K562 (cell line): Measurements from ENCODE around the gene ASGR2. TPM values are rescaled to one million over a fixed set of nuclear protein-coding genes. Genes with fewer than 3 reads are reported as not detected.

ENCODE experiments used
- ATAC-seq: fragments of 200-7000 bp; cut with Tn5 transposase; 3 replicates; pipeline ENCODE4 v1.9.1; 2020; ENCODE audit warnings: moderate library complexity
- BruUV-seq: library from RNA; stranded (reverse); fragments of 400-500 nt; replicated peaks from 2 replicates; lab custom pipeline; 2021; lab: Mats Ljungman, UMichigan
- CTCF ChIA-PET: fragments of 300-600 bp; formaldehyde crosslinking; extraction: SDS; loops from one replicate; lab custom pipeline; 2021; ENCODE audit warnings: low intra/inter-chr PET ratio; lab: Yijun Ruan, JAX
- POLR2A ChIA-PET: fragments of 300-600, 350-650 bp; sonication (Branson Sonifier 250); formaldehyde crosslinking; extraction: SDS; loops from one replicate; lab custom pipeline; 2021; ENCODE audit warnings: antibody characterized with exemption, inconsistent platforms; lab: Yijun Ruan, JAX
- DNase-seq, 4 experiments: peaks; one replicate each; pipeline versions ENCODE4 v3.0.0 to v3.0.0-alpha.2; 2011 to 2018; ENCODE audit warnings: low spot score in 3 of 4, mixed read lengths in 3 of 4; ENCODE audit errors: extremely low read depth in 1 of 4
- FAIRE-seq: peaks from 2 replicates; lab custom pipeline; 2011; peaks lifted over from hg19 to GRCh38; lab: Jason Lieb, UNC
- H2AFZ ChIP-seq: 2 replicates; pipeline ENCODE4 v1.6.0; 2011; ENCODE audit warnings: low read depth, low read length, control low read depth, inconsistent platforms
- H3K27ac ChIP-seq: fragments of 200-600 bp; 3 replicates; pipeline ENCODE4 v1.8.0; 2011; ENCODE audit warnings: low read depth, mild to moderate bottlenecking, control low read depth, inconsistent platforms, low read length, moderate library complexity, mixed read lengths; ENCODE audit errors: extremely low read depth
- H3K27me3 ChIP-seq, 2 experiments: fragments of 300-600 bp in 1 of 2; 2 replicates in 1 of 2; 3 replicates in 1 of 2; pipeline versions ENCODE4 v1.6.0 to v1.8.0; 2011; ENCODE audit warnings: inconsistent platforms in 2 of 2, low read length in 2 of 2, mild to moderate bottlenecking in 1 of 2, mixed read lengths in 1 of 2, moderate library complexity in 1 of 2; ENCODE audit not compliant: control insufficient read depth in 2 of 2, insufficient read depth in 2 of 2
- H3K36me3 ChIP-seq: fragments of 300-600 bp; 3 replicates; pipeline ENCODE4 v1.8.0; 2011; ENCODE audit warnings: mild to moderate bottlenecking, low read length, inconsistent platforms; ENCODE audit not compliant: control insufficient read depth, insufficient read depth
- H3K4me1 ChIP-seq, 2 experiments: fragments of 200-600 bp in 1 of 2; replicated peaks in 1 of 2; 2 replicates in 1 of 2; 3 replicates in 1 of 2; pipeline versions ENCODE4 v1.5.1 to v1.8.0; 2011; ENCODE audit warnings: inconsistent platforms in 2 of 2, low read length in 2 of 2, mild to moderate bottlenecking in 1 of 2, mixed read lengths in 1 of 2, moderate library complexity in 1 of 2; ENCODE audit not compliant: control insufficient read depth in 2 of 2, insufficient read depth in 2 of 2
- H3K4me2 ChIP-seq: 2 replicates; pipeline ENCODE4 v1.6.1; 2011; ENCODE audit warnings: low read length, control low read depth, inconsistent platforms, mixed read lengths; ENCODE audit not compliant: insufficient read depth
- H3K4me3 ChIP-seq: fragments of 200-600 bp; sonication (generic), shearing (Covaris generic); 2 replicates; pipeline ENCODE4 v1.5.1; 2016; ENCODE audit warnings: control low read depth, inconsistent platforms
- H3K79me2 ChIP-seq: fragments of 200-600 bp; 3 replicates; pipeline ENCODE4 v1.8.0; 2011; ENCODE audit warnings: low read length, inconsistent platforms; ENCODE audit not compliant: control insufficient read depth, insufficient read depth
- H3K9ac ChIP-seq, 2 experiments: 2 replicates each; pipeline versions ENCODE4 v1.6.0 to v1.6.1; 2011; ENCODE audit warnings: low read depth in 2 of 2, low read length in 2 of 2, control low read depth in 1 of 2, inconsistent platforms in 1 of 2, mild to moderate bottlenecking in 1 of 2, mixed read lengths in 1 of 2; ENCODE audit not compliant: insufficient read depth in 1 of 2
- H3K9me1 ChIP-seq: one replicate; pipeline ENCODE4 v1.6.0; 2011; ENCODE audit warnings: inconsistent platforms, mild to moderate bottlenecking, low read length, moderate library complexity; ENCODE audit not compliant: control insufficient read depth, insufficient read depth
- H3K9me3 ChIP-seq: replicated peaks from 2 replicates; pipeline ENCODE4 v1.5.1; 2011; ENCODE audit warnings: low read depth, low read length, inconsistent platforms; ENCODE audit not compliant: control insufficient read depth, insufficient read depth
- H4K20me1 ChIP-seq: replicated peaks from 2 replicates; pipeline ENCODE4 v1.6.1; 2011; ENCODE audit warnings: low read length, inconsistent platforms, mixed read lengths; ENCODE audit not compliant: control insufficient read depth, insufficient read depth
- EP300 ChIP-seq: IDR thresholded peaks from 2 replicates; pipeline ENCODE4 v1.6.1; 2012; ENCODE audit warnings: low read length, improper control_type of control experiment
- HBP1 ChIP-seq: fragments of 450-650 bp; formaldehyde crosslinking; IDR thresholded peaks from 2 replicates; pipeline ENCODE4 v1.4.0; 2022; ENCODE audit warnings: missing genetic modification characterization
- HEY1 ChIP-seq: fragments of 250-450 bp; sonication (Bioruptor Pico); IDR thresholded peaks from 2 replicates; pipeline ENCODE4 v1.5.0; 2020; ENCODE audit warnings: mild to moderate bottlenecking, moderate library complexity, borderline replicate concordance
- JUNB ChIP-seq: fragments of 450-650 bp; formaldehyde crosslinking; conservative IDR thresholded peaks from 2 replicates; pipeline ENCODE4 v1.4.0; 2020; ENCODE audit warnings: mild to moderate bottlenecking
- MCM7 ChIP-seq, 2 experiments: fragments of 450-650 bp; IDR thresholded peaks; 2 replicates each; pipeline ENCODE4 v1.6.1; 2016 to 2018
- MTA3 ChIP-seq: fragments of 450-650 bp; formaldehyde crosslinking; IDR thresholded peaks from 2 replicates; pipeline ENCODE4 v1.6.1; 2017; ENCODE audit warnings: mild to moderate bottlenecking, borderline replicate concordance
- RBM39 ChIP-seq: fragments of 200-400 bp; formaldehyde crosslinking; optimal IDR thresholded peaks from 2 replicates; pipeline ENCODE3; 2018; ENCODE audit warnings: low read depth, low read length
- SAFB ChIP-seq: fragments of 200-400 bp; formaldehyde crosslinking; IDR thresholded peaks from 2 replicates; pipeline ENCODE4 v1.6.1; 2017; ENCODE audit warnings: low read depth, low read length, borderline replicate concordance
- SREBF2 ChIP-seq: sonication (generic); formaldehyde crosslinking; IDR thresholded peaks from 2 replicates; pipeline ENCODE4 v1.4.0; 2020; ENCODE audit warnings: mild to moderate bottlenecking, missing genetic modification reagents
- TAL1 ChIP-seq: fragments of 450-650 bp; IDR thresholded peaks from 2 replicates; pipeline ENCODE4 v1.6.1; 2016; ENCODE audit warnings: mild to moderate bottlenecking
- ZBTB8A ChIP-seq: fragments of 450-650 bp; IDR thresholded peaks from 2 replicates; pipeline ENCODE4 v1.6.1; 2018; ENCODE audit warnings: mild to moderate bottlenecking, moderate library complexity; ENCODE audit not compliant: partially characterized antibody
- ZNF24 ChIP-seq: fragments of 450-650 bp; IDR thresholded peaks from 2 replicates; pipeline ENCODE4 v1.6.1; 2016
- ZNF3 ChIP-seq: fragments of 250-450 bp; sonication (Bioruptor Pico); IDR thresholded peaks from 2 replicates; pipeline ENCODE4 v1.5.0; 2021; ENCODE audit warnings: mild to moderate bottlenecking, moderate library complexity
- WGBS: fragments of 100-300 bp; shearing (Covaris generic); methylation state at CpG from one replicate; pipeline ENCODE4 v1.1.6; 2016; ENCODE audit warnings: low coverage, mixed read lengths; ENCODE audit not compliant: insufficient coverage; ENCODE audit errors: missing lambda C conversion rate; 5-methylcytosine and 5-hydroxymethylcytosine counted together
- in situ Hi-C: fragments of 300-500 bp; cut with MboI; formaldehyde crosslinking; loops from 4 replicates; pipeline ENCODE4 v1.15.0; 2018; ENCODE audit warnings: inconsistent platforms, mixed read lengths
- intact Hi-C: fragments of 100-400 bp; cut with micrococcal nuclease; formaldehyde crosslinking; loops from 2 replicates; pipeline ENCODE4 v1.14.2; 2022
- polyA plus RNA-seq, 8 experiments: library from polyadenylated mRNA; depleted of rRNA in 4 of 8; stranded (reverse) in 5 of 8; unstranded in 3 of 8; fragments of >200 nt; fragmentation: Nextera tagmentation in 2 of 8; fragmentation: Illumina TruSeq in 1 of 8; extraction: Ambion mirVana in 2 of 8; extraction: Trizol in 1 of 8; gene quantifications; 2 replicates each; pipeline versions ENCODE4 v1.2.1 to v1.2.3, GENCODE V29; 2011 to 2014; ENCODE audit warnings: inconsistent platforms in 1 of 8, missing spikeins in 1 of 8
- total RNA-seq, 7 experiments: library from RNA; depleted of rRNA in 6 of 7; stranded (reverse); fragments of >200 nt in 6 of 7; fragmentation: Illumina TruSeq in 2 of 7; extraction: Trizol in 2 of 7; gene quantifications; 2 replicates each; pipeline versions ENCODE4 v1.2.1 to v1.2.3, GENCODE V29; 2011 to 2021; ENCODE audit warnings: low replicate concordance in 1 of 7
- TF ChIP-seq, protein P1 (sequence below): fragments of 200-400 bp; formaldehyde crosslinking; IDR thresholded peaks from 2 replicates; pipeline ENCODE4 v1.6.1; 2017; ENCODE audit warnings: mild to moderate bottlenecking, low read depth, low read length, moderate library complexity
- TF ChIP-seq, protein P2 (sequence below): fragments of 150-350 bp; IDR thresholded peaks from 2 replicates; pipeline ENCODE4 v1.6.1; 2014; ENCODE audit warnings: low read depth, mild to moderate bottlenecking, low read length, borderline replicate concordance

ASGR2 gene
- total and polyA plus RNA-seq, 9 of the 15 experiments (the other 6 are each of a cell fraction or from before 2014, with no cell fraction given), result not detected

DNA sequence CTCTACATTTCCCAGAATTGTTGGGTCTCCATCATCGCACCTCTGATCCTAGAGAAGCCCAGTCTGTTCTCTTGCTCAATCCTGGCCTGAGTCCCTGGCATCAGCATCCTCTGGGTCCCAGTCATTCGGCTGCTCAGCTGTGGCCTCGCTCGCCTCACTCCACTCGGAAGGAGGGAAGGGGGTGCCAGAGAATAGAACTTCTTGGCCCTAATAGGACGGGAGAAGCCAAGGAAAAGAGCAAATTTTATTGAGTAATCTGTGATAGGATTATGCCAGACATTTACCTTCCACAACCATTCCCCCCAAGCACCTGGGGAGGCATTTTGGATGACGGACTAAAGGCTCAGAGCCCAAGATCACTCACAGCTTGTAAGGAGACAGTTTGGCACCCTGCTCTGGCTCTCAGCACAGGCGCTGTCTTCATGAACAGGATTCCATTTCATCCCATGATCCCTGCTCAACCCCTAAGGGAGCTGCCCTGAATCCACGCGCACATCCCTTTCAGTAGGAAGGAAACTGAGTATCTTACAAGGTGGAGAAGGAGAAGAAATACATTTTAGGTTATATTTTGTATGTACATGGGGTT lies 34.1 kb downstream of the ASGR2 start:
- BruUV-seq, result no TSS peak
- peaks cover 5 to 29% of the 10 kb centered on the region in 2 experiments; a peak in 3 of 5 replicates for H3K27me3 ChIP-seq
- in situ Hi-C loops, result no loop called here

More for the DNA sequence above, 34.1 kb downstream of the ASGR2 start:
- H3K9ac ChIP-seq, result no peak overlapping the region
- ATAC-seq (no peak), DNase-seq (peak in 1 of 4 experiments; percentile 2), FAIRE-seq (no peak)
- no peaks in the 10 kb centered on the region for H3K79me2 ChIP-seq
- H2AFZ ChIP-seq, result no peak overlapping the region
- CTCF ChIA-PET, result no interaction called here
- H3K9me1 ChIP-seq, result no peaks in the 10 kb centered on the region
- POLR2A ChIA-PET, result interaction anchor here (0.7 to 1.1 kb wide), 2 partner anchors 25 to 507 kb away, joined by 3 read pairs; no protein-coding TSS in a partner anchor
- H3K9me3 ChIP-seq, result no peaks in the 10 kb centered on the region
- H3K4me1 ChIP-seq, result no peaks in the 10 kb centered on the region; a peak in 1 of 5 replicates
- TF ChIP-seq JUNB (CRISPR knock-in tag), result no peak
- TF ChIP-seq ZNF3 (CRISPR knock-in tag), result no peak
- no peak for TF ChIP-seq EP300
- no peak for TF ChIP-seq SREBF2
- no peak for TF ChIP-seq TAL1
- TF ChIP-seq MTA3, result no peak
- TF ChIP-seq MCM7 (IDR thresholded peaks at IDR 0.05), result no peak
- no peak for TF ChIP-seq HEY1 (CRISPR knock-in tag)
- TF ChIP-seq ZBTB8A, result no peak
- TF ChIP-seq, protein P1, sequence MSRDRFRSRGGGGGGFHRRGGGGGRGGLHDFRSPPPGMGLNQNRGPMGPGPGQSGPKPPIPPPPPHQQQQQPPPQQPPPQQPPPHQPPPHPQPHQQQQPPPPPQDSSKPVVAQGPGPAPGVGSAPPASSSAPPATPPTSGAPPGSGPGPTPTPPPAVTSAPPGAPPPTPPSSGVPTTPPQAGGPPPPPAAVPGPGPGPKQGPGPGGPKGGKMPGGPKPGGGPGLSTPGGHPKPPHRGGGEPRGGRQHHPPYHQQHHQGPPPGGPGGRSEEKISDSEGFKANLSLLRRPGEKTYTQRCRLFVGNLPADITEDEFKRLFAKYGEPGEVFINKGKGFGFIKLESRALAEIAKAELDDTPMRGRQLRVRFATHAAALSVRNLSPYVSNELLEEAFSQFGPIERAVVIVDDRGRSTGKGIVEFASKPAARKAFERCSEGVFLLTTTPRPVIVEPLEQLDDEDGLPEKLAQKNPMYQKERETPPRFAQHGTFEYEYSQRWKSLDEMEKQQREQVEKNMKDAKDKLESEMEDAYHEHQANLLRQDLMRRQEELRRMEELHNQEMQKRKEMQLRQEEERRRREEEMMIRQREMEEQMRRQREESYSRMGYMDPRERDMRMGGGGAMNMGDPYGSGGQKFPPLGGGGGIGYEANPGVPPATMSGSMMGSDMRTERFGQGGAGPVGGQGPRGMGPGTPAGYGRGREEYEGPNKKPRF, result no peak
- no peak for TF ChIP-seq SAFB
- no peak for TF ChIP-seq ZNF24
- TF ChIP-seq, protein P2, sequence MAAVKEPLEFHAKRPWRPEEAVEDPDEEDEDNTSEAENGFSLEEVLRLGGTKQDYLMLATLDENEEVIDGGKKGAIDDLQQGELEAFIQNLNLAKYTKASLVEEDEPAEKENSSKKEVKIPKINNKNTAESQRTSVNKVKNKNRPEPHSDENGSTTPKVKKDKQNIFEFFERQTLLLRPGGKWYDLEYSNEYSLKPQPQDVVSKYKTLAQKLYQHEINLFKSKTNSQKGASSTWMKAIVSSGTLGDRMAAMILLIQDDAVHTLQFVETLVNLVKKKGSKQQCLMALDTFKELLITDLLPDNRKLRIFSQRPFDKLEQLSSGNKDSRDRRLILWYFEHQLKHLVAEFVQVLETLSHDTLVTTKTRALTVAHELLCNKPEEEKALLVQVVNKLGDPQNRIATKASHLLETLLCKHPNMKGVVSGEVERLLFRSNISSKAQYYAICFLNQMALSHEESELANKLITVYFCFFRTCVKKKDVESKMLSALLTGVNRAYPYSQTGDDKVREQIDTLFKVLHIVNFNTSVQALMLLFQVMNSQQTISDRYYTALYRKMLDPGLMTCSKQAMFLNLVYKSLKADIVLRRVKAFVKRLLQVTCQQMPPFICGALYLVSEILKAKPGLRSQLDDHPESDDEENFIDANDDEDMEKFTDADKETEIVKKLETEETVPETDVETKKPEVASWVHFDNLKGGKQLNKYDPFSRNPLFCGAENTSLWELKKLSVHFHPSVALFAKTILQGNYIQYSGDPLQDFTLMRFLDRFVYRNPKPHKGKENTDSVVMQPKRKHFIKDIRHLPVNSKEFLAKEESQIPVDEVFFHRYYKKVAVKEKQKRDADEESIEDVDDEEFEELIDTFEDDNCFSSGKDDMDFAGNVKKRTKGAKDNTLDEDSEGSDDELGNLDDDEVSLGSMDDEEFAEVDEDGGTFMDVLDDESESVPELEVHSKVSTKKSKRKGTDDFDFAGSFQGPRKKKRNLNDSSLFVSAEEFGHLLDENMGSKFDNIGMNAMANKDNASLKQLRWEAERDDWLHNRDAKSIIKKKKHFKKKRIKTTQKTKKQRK, result no peak
- TF ChIP-seq RBM39, result no peak
- TF ChIP-seq HBP1 (CRISPR knock-in tag), result no peak
- no peak overlapping the region for H3K27ac ChIP-seq
- H3K4me2 ChIP-seq, result no peak overlapping the region
- 9% methylated on average over 10 of the region's 10 CpGs for WGBS
- intact Hi-C loops, result no loop called here
- H3K4me3 ChIP-seq, result no peak overlapping the region
- no peaks in the 10 kb centered on the region for H4K20me1 ChIP-seq
- H3K36me3 ChIP-seq, result no peaks in the 10 kb centered on the region
